ENCODE data around the gene CYP3A5.

CYP3A5 gene

DNA sequence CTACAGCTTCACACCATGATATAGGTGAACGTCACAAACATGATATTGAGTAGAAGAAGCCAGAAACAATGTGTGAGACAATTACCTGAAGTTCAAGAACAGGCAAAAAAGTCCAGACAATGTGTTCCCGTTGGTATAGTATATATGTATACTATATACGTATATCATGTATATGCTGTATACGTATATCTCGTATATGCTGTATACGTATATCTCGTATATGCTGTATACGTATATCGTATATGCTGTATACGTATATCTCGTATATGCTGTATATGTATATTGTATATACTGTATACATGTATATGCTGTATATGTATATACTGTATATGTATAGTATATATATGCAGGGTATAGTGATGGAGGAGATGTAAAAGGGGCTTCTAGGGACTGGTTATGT, 52.3 kb downstream of the CYP3A5 start:
- TF ChIP-seq REST (IDR thresholded peaks at IDR 0.05; ENCODE audit: insufficient replicate concordance, low read depth) = no peak
- TF ChIP-seq SPI1 (IDR thresholded peaks at IDR 0.05; ENCODE audit: borderline replicate concordance, low read depth) = no peak
- TF ChIP-seq GABPA (IDR thresholded peaks at IDR 0.05; ENCODE audit: low read depth) = no peak
- TF ChIP-seq POLR2AphosphoS5 (IDR thresholded peaks at IDR 0.05; ENCODE audit: low read depth) = no peak
- no peak for TF ChIP-seq CTCF (IDR thresholded peaks at IDR 0.05; ENCODE audit: insufficient read depth, low read length)
- DNase-seq (ENCODE audit: low read depth in 1 of 2, low spot score in 1 of 2) = no peak
- no peak overlapping the region for H3K27ac ChIP-seq (replicated peaks)
- H3K27me3 ChIP-seq (ENCODE audit: insufficient read depth, poor library complexity, severe bottlenecking) = no peaks in the 10 kb centered on the region
- H3K4me3 ChIP-seq (replicated peaks; ENCODE audit: insufficient read depth, low read length) = no peak overlapping the region

GRCh38 chr7:99626661-99627060, 53.1 kb downstream of the CYP3A5 start:
- no peak for TF ChIP-seq CTCF (IDR thresholded peaks at IDR 0.05; ENCODE audit: insufficient read depth, low read length)
- TF ChIP-seq SPI1 (IDR thresholded peaks at IDR 0.05; ENCODE audit: borderline replicate concordance, low read depth) = no peak
- no peak for TF ChIP-seq POLR2AphosphoS5 (IDR thresholded peaks at IDR 0.05; ENCODE audit: low read depth)
- TF ChIP-seq GABPA (IDR thresholded peaks at IDR 0.05; ENCODE audit: low read depth) = no peak
- TF ChIP-seq REST (IDR thresholded peaks at IDR 0.05; ENCODE audit: insufficient replicate concordance, low read depth) = no peak
- Histone ChIP-seq H3K4me3 (replicated peaks; ENCODE audit: insufficient read depth, low read length) (no peak overlapping the region), H3K27ac (replicated peaks) (no peak overlapping the region), H3K27me3 (ENCODE audit: insufficient read depth, poor library complexity, severe bottlenecking) (no peaks in the 10 kb centered on the region)
- DNase-seq (ENCODE audit: low read depth in 1 of 2, low spot score in 1 of 2) = no peak

- Histone ChIP-seq H3K27ac (replicated peaks) (peak overlapping the region; percentile 84; the same call in 1 of the 2 replicates), H3K4me3 (replicated peaks; ENCODE audit: insufficient read depth, low read length) (no peak overlapping the region), H3K27me3 (ENCODE audit: insufficient read depth, poor library complexity, severe bottlenecking) (no peaks in the 10 kb centered on the region)
- DNase-seq (ENCODE audit: low read depth in 1 of 2, low spot score in 1 of 2) = no peak
- TF ChIP-seq CTCF (IDR thresholded peaks at IDR 0.05; ENCODE audit: insufficient read depth, low read length) = no peak
- no peak for TF ChIP-seq GABPA (IDR thresholded peaks at IDR 0.05; ENCODE audit: low read depth)
- TF ChIP-seq SPI1 (IDR thresholded peaks at IDR 0.05; ENCODE audit: borderline replicate concordance, low read depth) = no peak
- TF ChIP-seq POLR2AphosphoS5 (IDR thresholded peaks at IDR 0.05; ENCODE audit: low read depth) = no peak
- no peak for TF ChIP-seq REST (IDR thresholded peaks at IDR 0.05; ENCODE audit: insufficient replicate concordance, low read depth)
Measured at GRCh38 chr7:99625961-99626360, 53.8 kb downstream of the CYP3A5 start.
